IPS-18a (cell line): ENCODE data around the gene RMDN2.
"Not testable (repeated sequence)": the region's sequence is repeated elsewhere in the genome, so short reads cannot be mapped to it uniquely, and the experiment has no call there.

Experiments used
- H3K27ac ChIP-seq: one replicate; pipeline ENCODE4 v1.5.1; 2013; ENCODE audit warnings: low read length
- H3K27me3 ChIP-seq: one replicate; pipeline ENCODE4 v1.6.1; 2013; ENCODE audit warnings: mild to moderate bottlenecking, low read length; ENCODE audit not compliant: control insufficient read depth, insufficient read depth
- H3K36me3 ChIP-seq: one replicate; pipeline ENCODE4 v1.6.1; 2013; ENCODE audit warnings: low read depth, low read length; ENCODE audit not compliant: control insufficient read depth
- H3K4me1 ChIP-seq: one replicate; pipeline ENCODE4 v1.6.1; 2013; ENCODE audit warnings: low read depth, low read length; ENCODE audit not compliant: control insufficient read depth
- H3K4me3 ChIP-seq: one replicate; pipeline ENCODE4 v1.5.1; 2013; ENCODE audit warnings: low read length
- H3K9ac ChIP-seq: one replicate; pipeline ENCODE4 v1.6.1; 2013; ENCODE audit warnings: mild to moderate bottlenecking, low read length, moderate library complexity
- H3K9me3 ChIP-seq: one replicate; pipeline ENCODE4 v1.6.1; 2013; ENCODE audit warnings: low read depth, low read length; ENCODE audit not compliant: control insufficient read depth

Gene RMDN2

GRCh38 chr2:37918742-37919186, 6.3 kb upstream of the RMDN2 start:
- Histone ChIP-seq H3K27ac (no peak overlapping the region), H3K27me3 (peaks cover 15% of the 10 kb centered on the region), H3K9me3 (no peaks in the 10 kb centered on the region), H3K4me1 (no peaks in the 10 kb centered on the region), H3K4me3 (no peak overlapping the region), H3K36me3 (no peaks in the 10 kb centered on the region), H3K9ac (no peak overlapping the region)

DNA sequence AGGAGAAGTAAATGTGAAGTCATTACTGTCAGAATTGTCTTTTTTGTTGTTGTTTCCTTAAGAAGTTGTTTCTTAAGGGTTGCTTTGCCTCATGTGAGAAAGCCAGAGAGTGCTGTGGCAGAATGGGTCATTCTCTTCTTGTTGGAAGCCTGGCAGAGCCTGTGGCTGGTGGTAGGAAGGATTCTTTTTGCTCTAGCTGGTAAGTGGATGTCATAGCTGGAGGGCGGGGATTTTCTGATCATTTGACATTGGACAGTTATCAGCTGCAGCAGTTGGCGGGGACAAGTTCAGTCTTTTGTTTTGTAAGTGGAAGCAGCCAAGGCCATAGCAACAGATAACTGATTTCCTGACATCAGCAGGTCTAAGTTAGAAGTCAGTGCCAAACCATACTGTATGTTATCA, 5.5 kb upstream of the RMDN2 start:
- H3K36me3 ChIP-seq = no peaks in the 10 kb centered on the region
- H3K4me3 ChIP-seq = no peak overlapping the region
- H3K27ac ChIP-seq = no peak overlapping the region
- no peaks in the 10 kb centered on the region for H3K9me3 ChIP-seq
- peaks cover 15% of the 10 kb centered on the region for H3K27me3 ChIP-seq
- H3K4me1 ChIP-seq = no peaks in the 10 kb centered on the region
- no peak overlapping the region for H3K9ac ChIP-seq

DNA sequence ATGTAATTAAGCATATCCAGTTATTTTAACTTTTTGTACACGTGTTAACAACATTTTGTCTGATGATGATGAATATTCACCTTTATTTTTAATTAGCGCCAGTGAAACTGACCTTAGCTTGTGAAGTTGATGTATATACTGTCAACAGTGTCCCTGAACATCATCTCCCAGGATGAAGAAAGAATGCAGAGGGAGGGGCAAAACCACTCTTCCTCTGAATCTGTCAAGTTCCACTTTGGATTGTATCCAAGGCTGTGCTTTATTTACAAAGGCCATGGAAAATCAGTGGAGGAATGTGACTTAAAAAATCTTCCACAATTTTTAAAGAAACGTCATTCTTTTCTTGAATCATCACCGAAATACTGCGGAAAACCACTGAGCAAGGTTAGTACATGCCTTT, 4.5 kb upstream of the RMDN2 start:
- no peak overlapping the region for H3K4me3 ChIP-seq
- no peaks in the 10 kb centered on the region for H3K9me3 ChIP-seq
- H3K9ac ChIP-seq = no peak overlapping the region
- no peaks in the 10 kb centered on the region for H3K36me3 ChIP-seq
- no peaks in the 10 kb centered on the region for H3K4me1 ChIP-seq
- peaks cover 15% of the 10 kb centered on the region for H3K27me3 ChIP-seq
- no peak overlapping the region for H3K27ac ChIP-seq

GRCh38 chr2:37921781-37922180, 3.3 kb upstream of the RMDN2 start:
- Histone ChIP-seq H3K4me3 (no peak overlapping the region), H3K27ac (no peak overlapping the region), H3K4me1 (no peaks in the 10 kb centered on the region), H3K36me3 (no peaks in the 10 kb centered on the region), H3K27me3 (peaks cover 15% of the 10 kb centered on the region), H3K9me3 (no peaks in the 10 kb centered on the region), H3K9ac (no peak overlapping the region)

DNA sequence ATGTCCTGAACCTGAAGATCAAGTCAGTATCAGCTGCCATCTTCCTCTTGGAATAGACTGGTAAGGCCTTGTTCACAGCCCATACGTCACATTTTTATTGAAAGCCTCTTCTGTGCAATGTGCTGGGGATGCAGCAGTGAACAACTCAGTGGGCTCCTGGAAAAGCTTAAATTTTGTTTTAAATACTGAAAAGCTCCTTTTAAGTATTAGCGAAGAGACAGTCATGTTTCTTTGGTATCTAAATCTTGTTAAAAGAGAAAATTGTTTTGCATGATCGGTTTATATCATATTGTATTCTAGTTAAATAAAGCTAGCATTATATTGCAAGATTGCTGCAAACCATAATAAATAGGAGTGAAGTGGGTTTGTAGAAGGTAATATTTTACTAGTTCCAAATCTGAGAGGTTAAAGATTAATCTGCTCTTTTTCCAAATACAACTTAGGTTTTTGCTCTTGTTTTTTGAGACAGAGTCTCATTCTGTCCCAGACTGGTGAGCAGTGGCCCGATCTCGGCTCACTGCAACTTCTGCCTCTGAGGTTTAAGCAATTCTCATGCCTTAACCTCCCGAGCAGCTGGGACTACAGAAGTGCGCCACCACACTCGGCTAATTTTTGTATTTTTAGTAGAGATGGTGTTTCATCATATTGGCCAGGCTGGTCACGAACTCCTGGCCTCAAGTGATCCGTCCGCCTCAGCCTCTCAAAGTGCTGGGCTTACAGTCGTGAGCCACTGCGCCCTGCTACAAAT, 1.6 kb upstream of the RMDN2 start:
- Histone ChIP-seq H3K27ac (no peak overlapping the region), H3K9ac (no peak overlapping the region), H3K4me3 (no peak overlapping the region), H3K9me3 (no peaks in the 10 kb centered on the region), H3K27me3 (peaks cover 15% of the 10 kb centered on the region), H3K4me1 (no peaks in the 10 kb centered on the region), H3K36me3 (no peaks in the 10 kb centered on the region)

DNA sequence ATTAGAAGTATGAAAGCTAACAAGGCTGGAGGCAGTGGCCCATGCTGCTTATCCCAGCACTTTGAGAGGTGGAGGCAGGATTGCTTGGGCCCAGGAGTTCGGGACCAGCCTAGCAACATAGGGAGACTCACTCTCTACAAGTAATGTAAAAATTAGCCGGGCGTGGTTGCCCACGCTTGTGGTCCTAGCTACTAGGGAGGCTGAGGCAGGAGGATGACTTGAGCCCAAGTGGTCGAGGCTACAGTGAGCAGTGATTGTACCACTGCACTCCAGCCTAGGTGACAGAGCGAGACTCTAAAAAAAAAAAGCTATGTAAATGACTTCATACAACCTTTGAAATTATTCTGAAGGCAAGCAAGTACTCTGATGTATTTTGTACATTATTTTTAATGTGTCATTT, 1.5 kb downstream of the RMDN2 start:
- Histone ChIP-seq H3K4me3 (no peak overlapping the region), H3K9ac (no peak overlapping the region), H3K36me3 (no peaks in the 10 kb centered on the region), H3K27me3 (peaks cover 15% of the 10 kb centered on the region), H3K9me3 (no peaks in the 10 kb centered on the region), H3K4me1 (no peaks in the 10 kb centered on the region), H3K27ac (no peak overlapping the region)

GRCh38 chr2:37928377-37928776, 3.3 kb downstream of the RMDN2 start:
- peaks cover 4% of the 10 kb centered on the region for H3K27me3 ChIP-seq
- no peak overlapping the region for H3K27ac ChIP-seq
- no peaks in the 10 kb centered on the region for H3K9me3 ChIP-seq
- no peaks in the 10 kb centered on the region for H3K4me1 ChIP-seq
- no peak overlapping the region for H3K4me3 ChIP-seq
- H3K36me3 ChIP-seq = no peaks in the 10 kb centered on the region
- no peak overlapping the region for H3K9ac ChIP-seq

- H3K4me3 ChIP-seq, H3K36me3 ChIP-seq, H3K27me3 ChIP-seq, H3K27ac ChIP-seq, H3K9me3 ChIP-seq, H3K9ac ChIP-seq, H3K4me1 ChIP-seq: not testable (repeated sequence)
Measured at GRCh38 chr2:37930392-37930791, 5.3 kb downstream of the RMDN2 start.

DNA sequence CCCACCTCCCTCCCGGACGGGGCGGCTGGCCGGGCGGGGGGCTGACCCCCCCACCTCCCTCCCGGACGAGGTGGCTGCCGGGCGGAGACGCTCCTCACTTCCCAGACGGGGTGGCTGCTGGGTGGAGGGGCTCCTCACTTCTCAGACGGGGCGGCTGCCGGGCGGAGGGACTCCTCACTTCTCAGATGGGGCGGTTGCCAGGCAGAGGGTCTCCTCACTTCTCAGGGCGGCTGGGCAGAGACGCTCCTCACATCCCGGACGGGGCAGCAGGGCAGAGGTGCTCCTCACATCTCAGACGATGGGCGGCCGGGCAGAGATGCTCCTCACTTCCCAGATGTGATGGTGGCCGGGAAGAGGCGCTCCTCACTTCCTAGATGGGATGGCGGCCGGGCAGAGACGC, 7.8 kb downstream of the RMDN2 start:
- H3K9ac ChIP-seq, H3K9me3 ChIP-seq: not testable (repeated sequence)

DNA sequence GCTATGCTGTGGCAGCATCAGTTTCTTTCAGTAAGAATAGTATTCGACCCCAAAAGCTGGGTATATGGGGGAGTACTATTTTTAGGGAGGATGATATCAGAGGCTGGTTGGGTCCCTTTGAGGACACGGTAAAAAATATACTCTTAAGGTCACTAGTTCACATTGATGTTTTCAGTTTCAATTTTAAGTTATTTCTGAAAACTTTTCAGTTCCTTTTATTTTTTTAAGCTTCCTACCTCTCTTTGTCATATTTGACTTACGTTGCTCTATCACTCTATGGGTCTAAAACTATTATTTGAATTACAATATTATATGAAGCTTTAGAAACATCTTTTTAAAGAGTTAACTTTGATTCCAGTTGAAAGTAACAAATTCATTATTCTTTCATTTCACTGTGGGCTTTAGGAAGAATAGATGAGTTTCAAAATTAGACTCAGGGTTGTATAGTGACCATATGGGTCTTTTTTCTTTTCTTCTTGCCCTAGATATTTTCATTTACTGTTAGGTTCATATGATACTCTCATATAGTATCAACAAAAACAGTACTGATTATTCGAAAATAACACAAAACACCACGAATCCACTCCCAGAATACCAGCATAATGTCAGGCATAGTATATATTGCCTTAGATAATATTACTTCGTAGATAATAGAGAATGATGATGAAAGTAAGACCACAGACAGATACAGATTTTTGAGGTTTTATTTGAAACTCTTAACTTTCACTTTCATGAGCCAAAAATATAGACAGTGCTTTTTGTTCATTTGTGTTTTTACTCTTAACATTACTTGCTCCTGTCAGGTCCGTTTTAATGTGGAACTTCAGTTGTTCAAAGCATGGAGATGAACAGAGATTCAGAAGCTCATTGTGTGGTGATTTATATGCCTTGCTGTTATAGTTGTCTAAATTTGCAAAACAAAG, 9.8 kb downstream of the RMDN2 start:
- Histone ChIP-seq H3K27ac (no peak overlapping the region), H3K27me3 (no peaks in the 10 kb centered on the region), H3K4me1 (no peaks in the 10 kb centered on the region), H3K36me3 (no peaks in the 10 kb centered on the region), H3K9me3 (no peaks in the 10 kb centered on the region), H3K4me3 (no peak overlapping the region), H3K9ac (no peak overlapping the region)

More for the DNA sequence above, 7.8 kb downstream of the RMDN2 start:
- H3K4me1 ChIP-seq, H3K27me3 ChIP-seq, H3K36me3 ChIP-seq, H3K27ac ChIP-seq, H3K4me3 ChIP-seq: not testable (repeated sequence)

- H3K36me3 ChIP-seq, H3K4me1 ChIP-seq, H3K9me3 ChIP-seq, H3K27me3 ChIP-seq, H3K4me3 ChIP-seq, H3K27ac ChIP-seq, H3K9ac ChIP-seq: not testable (repeated sequence)
Measured at GRCh38 chr2:37937568-37937967, 12.5 kb downstream of the RMDN2 start.

GRCh38 chr2:37941267-37941666, 16.2 kb downstream of the RMDN2 start:
- H3K36me3 ChIP-seq, H3K27ac ChIP-seq, H3K4me3 ChIP-seq, H3K9me3 ChIP-seq, H3K9ac ChIP-seq, H3K27me3 ChIP-seq, H3K4me1 ChIP-seq: not testable (repeated sequence)
